ENCODE measurements around the gene SH2D5.

DNA sequence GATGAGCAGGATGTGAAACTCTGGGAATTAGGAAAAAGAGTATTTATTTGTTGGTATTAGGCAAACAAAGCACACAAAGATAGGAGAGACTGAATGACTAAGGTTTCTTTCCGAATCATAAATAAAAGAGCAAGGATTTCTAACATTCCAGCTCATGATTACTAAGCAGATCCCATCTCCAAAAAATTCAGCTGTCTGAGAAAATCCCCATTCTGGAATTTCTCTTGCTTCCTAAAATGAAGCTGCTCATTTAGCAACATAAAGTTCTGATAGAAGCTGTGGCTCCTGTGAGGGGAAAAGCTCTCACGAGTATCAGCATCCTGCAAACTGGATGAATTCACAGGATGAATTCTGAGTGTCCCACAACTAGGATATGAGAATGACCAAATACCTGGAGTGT is 6.7 kb upstream of the SH2D5 start:
- TF ChIP-seq TCF7L2 (IDR thresholded peaks at IDR 0.05; ENCODE audit: borderline replicate concordance, extremely low read depth, insufficient read depth, insufficient read length): no peak
- no peak for TF ChIP-seq RAD21 (IDR thresholded peaks at IDR 0.05; ENCODE audit: low read depth)
- TF ChIP-seq, protein P1, sequence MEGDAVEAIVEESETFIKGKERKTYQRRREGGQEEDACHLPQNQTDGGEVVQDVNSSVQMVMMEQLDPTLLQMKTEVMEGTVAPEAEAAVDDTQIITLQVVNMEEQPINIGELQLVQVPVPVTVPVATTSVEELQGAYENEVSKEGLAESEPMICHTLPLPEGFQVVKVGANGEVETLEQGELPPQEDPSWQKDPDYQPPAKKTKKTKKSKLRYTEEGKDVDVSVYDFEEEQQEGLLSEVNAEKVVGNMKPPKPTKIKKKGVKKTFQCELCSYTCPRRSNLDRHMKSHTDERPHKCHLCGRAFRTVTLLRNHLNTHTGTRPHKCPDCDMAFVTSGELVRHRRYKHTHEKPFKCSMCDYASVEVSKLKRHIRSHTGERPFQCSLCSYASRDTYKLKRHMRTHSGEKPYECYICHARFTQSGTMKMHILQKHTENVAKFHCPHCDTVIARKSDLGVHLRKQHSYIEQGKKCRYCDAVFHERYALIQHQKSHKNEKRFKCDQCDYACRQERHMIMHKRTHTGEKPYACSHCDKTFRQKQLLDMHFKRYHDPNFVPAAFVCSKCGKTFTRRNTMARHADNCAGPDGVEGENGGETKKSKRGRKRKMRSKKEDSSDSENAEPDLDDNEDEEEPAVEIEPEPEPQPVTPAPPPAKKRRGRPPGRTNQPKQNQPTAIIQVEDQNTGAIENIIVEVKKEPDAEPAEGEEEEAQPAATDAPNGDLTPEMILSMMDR (IDR thresholded peaks at IDR 0.05 in 2 of 3, conservative IDR thresholded peaks at IDR 0.05 in 1 of 3; ENCODE audit: borderline replicate concordance in 1 of 3, insufficient read depth in 1 of 3, low read depth in 2 of 3, low read length in 2 of 3): no peak
- TF ChIP-seq EZH2 (IDR thresholded peaks at IDR 0.05): no peak
- no peak for TF ChIP-seq MAX (IDR thresholded peaks at IDR 0.05)
